Measurements from ENCODE around the gene EMC9.

EMC9 gene

DNA sequence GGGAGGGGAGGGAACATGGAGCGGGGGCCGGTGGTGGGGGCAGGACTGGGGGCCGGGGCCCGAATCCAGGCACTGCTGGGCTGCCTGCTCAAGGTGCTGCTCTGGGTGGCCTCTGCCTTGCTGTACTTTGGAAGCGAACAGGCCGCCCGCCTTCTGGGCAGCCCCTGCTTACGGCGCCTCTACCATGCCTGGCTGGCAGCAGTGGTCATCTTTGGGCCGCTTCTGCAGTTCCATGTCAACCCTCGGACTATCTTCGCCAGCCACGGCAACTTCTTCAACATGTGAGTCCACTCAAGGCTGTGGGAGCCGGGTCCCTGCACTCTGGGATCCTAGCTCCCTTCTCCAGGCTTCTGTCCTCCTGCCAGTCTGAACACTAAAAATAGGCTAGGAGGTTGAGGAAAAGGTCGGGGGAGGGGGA, 9.8 kb downstream of the EMC9 start:
- Histone ChIP-seq H3K9ac (ENCODE audit: low read length) (no peak overlapping the region), H3K4me1 (ENCODE audit: control insufficient read depth, insufficient read depth, low read length) (peaks cover 8% of the 10 kb centered on the region), H3K9me3 (ENCODE audit: control insufficient read depth, low read length) (no peaks in the 10 kb centered on the region), H3K36me3 (ENCODE audit: control insufficient read depth, insufficient read depth, low read length) (no peaks in the 10 kb centered on the region), H3K27me3 (ENCODE audit: control insufficient read depth, insufficient read depth, low read length) (no peaks in the 10 kb centered on the region), H3K4me3 (ENCODE audit: low read length) (no peak overlapping the region)

GRCh38 chr14:24130717-24131548, 10.5 kb downstream of the EMC9 start:
- Histone ChIP-seq H3K36me3 (ENCODE audit: control insufficient read depth, insufficient read depth, low read length) (no peaks in the 10 kb centered on the region), H3K9ac (ENCODE audit: low read length) (no peak overlapping the region), H3K9me3 (ENCODE audit: control insufficient read depth, low read length) (no peaks in the 10 kb centered on the region)

DNA sequence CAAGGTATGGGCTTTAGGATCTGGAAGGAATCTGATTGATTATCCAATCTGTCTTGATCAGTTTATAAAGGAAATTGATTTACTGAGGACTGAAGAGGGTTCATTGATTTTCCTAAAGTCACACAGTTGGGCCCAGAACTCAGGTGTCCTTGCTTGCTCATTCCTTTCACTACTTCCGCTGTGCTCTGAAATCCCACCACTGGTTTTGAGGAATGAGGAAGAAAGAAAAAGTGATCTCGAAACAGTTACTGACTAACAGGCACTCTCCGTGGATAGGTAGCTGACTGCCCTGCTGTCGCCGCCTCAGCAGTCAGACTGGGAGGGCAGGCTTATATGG, 11.0 kb downstream of the EMC9 start, which contains the start of gene FITM1:
Gene FITM1 (plus strand): TSS at position 280 of the 337 bp plus-strand sequence. CDS start 905 bp downstream, outside the sequence.
- no peaks in the 10 kb centered on the region for H3K27me3 ChIP-seq (ENCODE audit: control insufficient read depth, insufficient read depth, low read length)
- H3K9ac ChIP-seq (ENCODE audit: low read length): no peak within 1 kb of the TSS
- peaks cover 5% of the 10 kb centered on the region for H3K4me1 ChIP-seq (ENCODE audit: control insufficient read depth, insufficient read depth, low read length)
- H3K36me3 ChIP-seq (ENCODE audit: control insufficient read depth, insufficient read depth, low read length): no peaks in the 10 kb centered on the region
- no peaks in the 10 kb centered on the region for H3K9me3 ChIP-seq (ENCODE audit: control insufficient read depth, low read length)
- H3K4me3 ChIP-seq (ENCODE audit: low read length): no peak within 1 kb of the TSS

More at GRCh38 chr14:24130717-24131548, 10.5 kb downstream of the EMC9 start:
- peaks cover 8% of the 10 kb centered on the region for H3K4me1 ChIP-seq (ENCODE audit: control insufficient read depth, insufficient read depth, low read length)
- no peak overlapping the region for H3K4me3 ChIP-seq (ENCODE audit: low read length)
- H3K27me3 ChIP-seq (ENCODE audit: control insufficient read depth, insufficient read depth, low read length): no peaks in the 10 kb centered on the region

- no peaks in the 10 kb centered on the region for H3K9me3 ChIP-seq (ENCODE audit: control insufficient read depth, low read length)
- no peak overlapping the region for H3K9ac ChIP-seq (ENCODE audit: low read length)
- no peaks in the 10 kb centered on the region for H3K36me3 ChIP-seq (ENCODE audit: control insufficient read depth, insufficient read depth, low read length)
- H3K27me3 ChIP-seq (ENCODE audit: control insufficient read depth, insufficient read depth, low read length): no peaks in the 10 kb centered on the region
- no peak overlapping the region for H3K4me3 ChIP-seq (ENCODE audit: low read length)
- H3K4me1 ChIP-seq (ENCODE audit: control insufficient read depth, insufficient read depth, low read length): peaks cover 3% of the 10 kb centered on the region
These were observed 11.9 kb downstream of the EMC9 start for GRCh38 chr14:24129410-24129998.

- no peaks in the 10 kb centered on the region for H3K9me3 ChIP-seq (ENCODE audit: control insufficient read depth, low read length)
- no peak overlapping the region for H3K9ac ChIP-seq (ENCODE audit: low read length)
- no peaks in the 10 kb centered on the region for H3K27me3 ChIP-seq (ENCODE audit: control insufficient read depth, insufficient read depth, low read length)
- H3K4me3 ChIP-seq (ENCODE audit: low read length): no peak overlapping the region
- peaks cover 3% of the 10 kb centered on the region for H3K4me1 ChIP-seq (ENCODE audit: control insufficient read depth, insufficient read depth, low read length)
- H3K36me3 ChIP-seq (ENCODE audit: control insufficient read depth, insufficient read depth, low read length): no peaks in the 10 kb centered on the region
These were observed 13.7 kb downstream of the EMC9 start for GRCh38 chr14:24127673-24128072.

- Histone ChIP-seq H3K4me1 (ENCODE audit: control insufficient read depth, insufficient read depth, low read length) (no peaks in the 10 kb centered on the region), H3K9ac (ENCODE audit: low read length) (no peak overlapping the region), H3K36me3 (ENCODE audit: control insufficient read depth, insufficient read depth, low read length) (no peaks in the 10 kb centered on the region), H3K27me3 (ENCODE audit: control insufficient read depth, insufficient read depth, low read length) (no peaks in the 10 kb centered on the region), H3K9me3 (ENCODE audit: control insufficient read depth, low read length) (no peaks in the 10 kb centered on the region), H3K4me3 (ENCODE audit: low read length) (no peak overlapping the region)
These were observed 14.5 kb downstream of the EMC9 start for GRCh38 chr14:24126939-24127338.

- Histone ChIP-seq H3K9me3 (ENCODE audit: control insufficient read depth, low read length) (no peaks in the 10 kb centered on the region), H3K4me3 (ENCODE audit: low read length) (no peak overlapping the region), H3K9ac (ENCODE audit: low read length) (no peak overlapping the region), H3K36me3 (ENCODE audit: control insufficient read depth, insufficient read depth, low read length) (peaks cover 21% of the 10 kb centered on the region), H3K27me3 (ENCODE audit: control insufficient read depth, insufficient read depth, low read length) (no peaks in the 10 kb centered on the region), H3K4me1 (ENCODE audit: control insufficient read depth, insufficient read depth, low read length) (no peaks in the 10 kb centered on the region)
These were observed 17.7 kb downstream of the EMC9 start for GRCh38 chr14:24123424-24124417.

- Histone ChIP-seq H3K4me3 (ENCODE audit: low read length) (no peak overlapping the region), H3K9ac (ENCODE audit: low read length) (no peak overlapping the region), H3K27me3 (ENCODE audit: control insufficient read depth, insufficient read depth, low read length) (no peaks in the 10 kb centered on the region), H3K9me3 (ENCODE audit: control insufficient read depth, low read length) (no peaks in the 10 kb centered on the region), H3K36me3 (ENCODE audit: control insufficient read depth, insufficient read depth, low read length) (peaks cover 24% of the 10 kb centered on the region), H3K4me1 (ENCODE audit: control insufficient read depth, insufficient read depth, low read length) (no peaks in the 10 kb centered on the region)
These were observed 18.5 kb downstream of the EMC9 start for GRCh38 chr14:24122898-24123297.

GRCh38 chr14:24122416-24122815, 19.0 kb downstream of the EMC9 start:
- no peak overlapping the region for H3K9ac ChIP-seq (ENCODE audit: low read length)
- H3K4me1 ChIP-seq (ENCODE audit: control insufficient read depth, insufficient read depth, low read length): no peaks in the 10 kb centered on the region
- no peaks in the 10 kb centered on the region for H3K27me3 ChIP-seq (ENCODE audit: control insufficient read depth, insufficient read depth, low read length)
- H3K4me3 ChIP-seq (ENCODE audit: low read length): no peak overlapping the region
- peaks cover 24% of the 10 kb centered on the region for H3K36me3 ChIP-seq (ENCODE audit: control insufficient read depth, insufficient read depth, low read length)
- no peaks in the 10 kb centered on the region for H3K9me3 ChIP-seq (ENCODE audit: control insufficient read depth, low read length)

GRCh38 chr14:24121210-24121609, 20.2 kb downstream of the EMC9 start:
- Histone ChIP-seq H3K27me3 (ENCODE audit: control insufficient read depth, insufficient read depth, low read length) (no peaks in the 10 kb centered on the region), H3K4me3 (ENCODE audit: low read length) (no peak overlapping the region), H3K9me3 (ENCODE audit: control insufficient read depth, low read length) (no peaks in the 10 kb centered on the region), H3K4me1 (ENCODE audit: control insufficient read depth, insufficient read depth, low read length) (peaks cover 10% of the 10 kb centered on the region), H3K9ac (ENCODE audit: low read length) (no peak overlapping the region), H3K36me3 (ENCODE audit: control insufficient read depth, insufficient read depth, low read length) (peaks cover 24% of the 10 kb centered on the region)

DNA sequence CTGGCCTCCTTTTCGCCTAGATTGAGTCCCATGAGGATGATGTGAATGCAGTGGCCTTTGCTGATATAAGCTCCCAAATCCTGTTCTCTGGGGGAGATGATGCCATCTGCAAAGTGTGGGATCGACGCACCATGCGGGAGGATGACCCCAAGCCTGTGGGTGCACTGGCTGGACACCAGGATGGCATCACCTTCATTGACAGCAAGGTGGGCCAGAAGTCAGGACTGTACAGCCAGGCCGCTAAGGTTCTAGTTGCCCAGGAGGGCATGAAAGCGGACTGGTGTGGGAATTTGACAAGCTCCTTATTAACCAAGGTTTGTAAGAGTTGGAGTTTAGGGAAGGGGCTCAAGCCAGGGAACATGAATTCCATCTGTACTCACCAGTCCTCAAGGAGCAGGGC, 21.7 kb downstream of the EMC9 start:
- Histone ChIP-seq H3K4me3 (ENCODE audit: low read length) (no peak overlapping the region), H3K36me3 (ENCODE audit: control insufficient read depth, insufficient read depth, low read length) (peaks cover 24% of the 10 kb centered on the region), H3K9ac (ENCODE audit: low read length) (no peak overlapping the region), H3K4me1 (ENCODE audit: control insufficient read depth, insufficient read depth, low read length) (peaks cover 16% of the 10 kb centered on the region), H3K27me3 (ENCODE audit: control insufficient read depth, insufficient read depth, low read length) (no peaks in the 10 kb centered on the region), H3K9me3 (ENCODE audit: control insufficient read depth, low read length) (no peaks in the 10 kb centered on the region)

Measured in mucosa of stomach (tissue), 1 donor.